Activated T-cell treated with anti-CD3 and anti-CD28 coated beads, Interleukin-2, amount 50 U/mL, for 1 hour (primary cell): ENCODE data around the gene NEDD4L.

ENCODE experiments used
- DNase-seq: peaks from one replicate; pipeline ENCODE4 v3.0.0-alpha.2; 2020

The NEDD4L gene

GRCh38 chr18:58300867-58301266, 256.8 kb downstream of the NEDD4L start:
- no peak for DNase-seq

DNA sequence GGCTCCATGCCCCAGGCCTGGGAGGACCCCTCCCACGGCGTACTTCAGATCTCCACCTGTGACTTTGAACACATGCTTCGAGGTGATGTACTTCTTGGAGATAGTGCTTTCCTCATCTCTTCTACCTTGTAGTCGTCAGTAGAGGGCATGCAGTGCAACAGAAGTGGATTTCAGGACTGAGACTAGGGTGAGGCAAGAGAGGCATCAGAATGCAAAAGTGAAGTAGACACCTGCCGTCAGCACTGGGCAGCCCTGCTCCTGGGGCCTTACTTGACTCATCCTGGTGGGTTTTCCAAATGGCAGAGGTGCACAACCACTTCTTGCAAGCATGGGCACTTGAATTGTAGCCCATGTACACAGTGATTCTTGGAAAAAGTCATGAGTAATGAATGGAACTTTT, 258.8 kb downstream of the NEDD4L start:
- no peak for DNase-seq

DNA sequence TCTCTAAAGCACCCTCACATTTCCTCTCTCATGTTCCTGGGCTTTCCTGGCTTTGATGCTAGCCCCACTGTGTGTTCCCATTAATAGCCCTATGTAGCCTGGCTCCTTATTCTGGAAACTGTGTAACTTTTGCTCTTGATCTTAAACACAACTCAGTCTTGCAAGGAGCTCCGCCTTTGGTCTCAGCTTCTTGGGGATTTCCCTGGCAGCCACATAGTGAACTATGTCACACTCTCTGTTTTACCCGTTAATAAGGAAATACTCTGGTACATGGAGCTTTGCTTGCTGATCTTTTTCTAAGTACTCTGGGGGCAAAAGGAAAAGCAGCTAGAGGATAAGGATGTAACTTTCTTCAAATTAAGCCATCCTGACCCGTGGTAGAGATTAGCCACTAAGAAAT, 259.3 kb downstream of the NEDD4L start:
- DNase-seq = no peak

DNA sequence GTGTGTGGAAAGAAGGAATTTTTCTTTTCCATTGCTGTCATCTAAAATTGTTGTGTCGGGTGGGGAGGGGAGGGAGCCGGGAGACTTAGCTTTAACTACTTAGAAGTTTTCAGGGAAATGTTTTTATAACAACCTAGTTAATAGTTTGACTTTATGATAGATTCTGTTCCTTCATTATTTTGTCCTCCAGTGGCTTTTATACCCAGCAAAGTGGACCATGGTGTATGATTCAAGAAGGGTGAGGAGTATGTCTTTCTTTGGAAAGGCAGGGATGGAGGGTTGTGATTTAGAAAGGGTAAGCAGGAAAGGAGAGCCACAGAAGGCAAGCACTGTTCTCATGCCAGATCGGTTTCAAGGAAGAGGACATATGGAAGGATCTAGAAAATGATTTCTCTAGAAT, 261.8 kb downstream of the NEDD4L start:
- DNase-seq = no peak

- no peak for DNase-seq
Measured at GRCh38 chr18:58307441-58307840, 263.4 kb downstream of the NEDD4L start.

- no peak for DNase-seq
Measured at GRCh38 chr18:58308463-58308862, 264.4 kb downstream of the NEDD4L start.

DNA sequence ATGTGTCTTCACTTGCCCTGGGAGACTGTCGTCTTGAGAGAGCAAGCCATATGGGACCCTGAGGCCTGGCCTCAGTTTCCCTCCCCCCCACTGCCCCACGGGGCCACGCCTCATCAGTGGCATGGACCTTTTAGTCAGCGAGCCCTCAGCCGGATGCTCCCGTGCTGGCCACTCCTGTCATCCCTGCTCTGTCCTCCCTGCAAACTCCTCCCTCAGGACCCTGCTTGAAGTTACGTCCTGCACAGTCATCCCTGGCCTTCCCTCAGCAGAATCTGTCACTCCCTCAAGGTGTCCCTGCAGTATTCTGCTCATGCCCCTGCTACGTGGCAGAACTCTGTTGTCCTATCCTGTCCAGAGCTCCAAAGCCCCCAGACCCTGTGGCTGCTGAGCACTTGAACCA, 265.1 kb downstream of the NEDD4L start:
- DNase-seq = no peak

- DNase-seq = no peak
Measured at GRCh38 chr18:58309610-58310239, 265.7 kb downstream of the NEDD4L start.

DNA sequence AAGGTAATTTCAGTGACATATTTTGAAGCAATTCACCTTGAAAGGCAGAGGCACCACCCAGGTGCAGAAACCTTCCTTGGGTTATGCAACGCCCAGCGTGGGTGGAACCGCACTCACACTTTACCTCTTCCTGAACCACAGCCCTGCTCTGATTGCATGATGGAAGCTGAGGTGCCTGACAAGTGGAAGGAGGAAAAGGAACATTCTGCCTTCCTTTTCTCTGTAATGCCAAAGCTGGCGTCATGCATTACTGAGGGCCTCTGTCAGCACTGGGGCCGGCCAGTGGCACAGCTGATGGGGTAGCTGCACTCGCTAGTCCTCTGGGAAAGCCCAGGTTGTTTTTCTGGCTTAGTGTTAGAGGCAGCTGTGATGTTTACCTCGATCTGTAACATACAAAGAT, 266.5 kb downstream of the NEDD4L start:
- DNase-seq = peak; percentile 53

- DNase-seq = no peak
Measured at GRCh38 chr18:58311390-58311789, 267.4 kb downstream of the NEDD4L start.

GRCh38 chr18:58313491-58314032, 269.5 kb downstream of the NEDD4L start:
- no peak for DNase-seq

- DNase-seq = no peak
Measured at GRCh38 chr18:58314284-58314683, 270.3 kb downstream of the NEDD4L start.

DNA sequence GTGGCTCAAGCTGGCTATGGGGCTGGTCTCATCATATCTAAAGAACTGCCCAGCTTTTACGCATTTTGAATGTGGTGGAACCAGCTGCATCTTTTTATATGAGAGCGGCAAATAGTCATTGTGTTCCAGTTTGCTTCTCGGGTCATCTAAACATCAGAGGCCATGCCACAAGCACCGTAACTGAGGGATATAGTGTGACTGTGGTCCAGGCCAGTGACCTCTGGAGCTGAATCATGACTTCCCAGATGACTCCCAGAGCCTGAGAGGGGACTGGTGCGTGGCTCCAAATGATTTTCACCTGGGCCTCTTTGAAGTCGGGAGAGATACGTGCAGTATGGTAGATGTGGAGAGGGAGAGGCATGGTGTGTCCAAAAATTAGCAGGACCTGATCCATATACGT, 271.0 kb downstream of the NEDD4L start:
- DNase-seq = no peak

DNA sequence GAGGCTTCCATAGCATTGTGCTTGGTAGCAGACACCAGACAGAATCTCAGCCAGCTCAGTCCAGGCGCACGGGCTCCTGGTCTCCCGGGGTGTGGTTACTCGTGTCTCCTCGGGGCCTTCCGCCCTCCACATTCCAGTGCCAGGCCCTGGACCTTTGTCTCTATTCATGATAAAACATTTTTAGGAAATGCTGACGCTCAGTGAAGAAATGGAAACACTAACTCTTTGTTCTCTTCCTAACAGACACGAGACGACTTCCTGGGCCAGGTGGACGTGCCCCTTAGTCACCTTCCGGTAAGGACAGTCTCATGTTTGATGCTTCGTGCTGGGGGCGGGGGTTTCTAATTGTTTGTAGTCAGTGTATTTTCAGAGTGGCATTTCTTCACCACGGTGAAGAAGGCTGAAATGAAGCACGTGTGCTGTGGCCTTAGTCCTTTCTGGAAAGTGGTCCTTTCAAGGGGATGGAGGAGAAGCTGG, 271.8 kb downstream of the NEDD4L start:
- no peak for DNase-seq

DNA sequence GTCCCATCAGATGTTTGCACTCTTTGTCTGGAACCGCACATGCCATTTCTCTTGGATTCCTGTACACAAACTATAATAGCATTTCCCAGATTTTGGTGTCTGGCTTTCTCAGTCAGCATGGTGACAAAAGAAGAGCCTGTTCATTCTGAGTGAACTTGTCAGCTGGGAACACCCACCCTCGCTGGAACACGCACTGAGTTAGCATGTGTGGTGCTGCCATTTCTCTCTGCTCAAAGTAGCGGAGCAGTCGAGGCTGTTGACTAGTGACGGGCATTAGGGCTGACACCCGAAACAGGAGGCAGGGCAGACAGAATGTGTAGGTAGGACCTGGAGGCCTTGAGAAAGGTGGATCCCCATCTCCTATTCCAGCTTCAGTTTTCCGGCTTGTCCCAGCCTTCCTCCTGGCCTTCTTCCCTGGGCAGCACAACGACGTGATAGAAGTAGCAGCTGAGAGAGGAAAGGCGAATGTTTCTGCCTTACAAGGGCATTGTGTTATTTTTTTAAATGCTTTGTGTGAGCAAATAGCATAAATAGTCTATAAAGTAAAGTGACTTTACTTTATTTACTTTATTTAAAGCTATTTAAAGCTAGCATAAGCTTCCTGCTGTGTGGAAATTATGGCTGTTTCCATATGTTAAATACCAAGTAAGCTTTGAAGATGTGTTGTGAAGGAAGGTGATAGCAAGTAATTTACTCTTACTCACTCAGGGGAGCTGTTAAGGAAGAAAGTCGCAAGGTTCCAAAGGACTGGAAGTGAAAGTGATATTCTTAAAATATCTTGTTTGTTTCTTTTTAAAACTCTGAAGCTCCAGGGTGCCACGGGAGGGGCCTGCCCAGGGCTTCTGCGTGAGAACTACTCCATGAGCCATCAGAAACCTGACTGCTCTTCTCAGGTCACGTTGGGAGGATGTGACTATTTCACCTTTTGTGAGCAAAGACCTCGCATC, 272.6 kb downstream of the NEDD4L start:
- DNase-seq = no peak

DNA sequence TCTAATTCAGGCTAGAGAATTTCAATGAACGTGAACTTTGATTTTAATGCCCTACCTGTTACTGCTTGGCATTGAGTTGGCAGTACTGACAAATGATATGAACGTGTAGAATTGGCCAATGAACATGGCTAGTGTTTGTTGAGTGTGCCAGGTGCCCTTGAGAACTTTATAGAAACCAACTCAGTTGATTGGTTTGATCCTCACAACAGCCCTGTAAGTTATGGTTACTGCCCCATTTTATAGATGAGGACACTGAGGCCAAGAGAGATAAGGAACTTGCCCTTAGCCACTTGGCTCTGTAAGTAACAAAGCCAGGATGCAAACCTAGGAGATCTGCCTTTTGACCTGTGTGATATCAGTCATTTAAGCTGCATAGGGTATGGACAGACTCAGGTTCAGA, 275.7 kb downstream of the NEDD4L start:
- no peak for DNase-seq

- no peak for DNase-seq
Measured at GRCh38 chr18:58320907-58321561, 277.0 kb downstream of the NEDD4L start.

DNA sequence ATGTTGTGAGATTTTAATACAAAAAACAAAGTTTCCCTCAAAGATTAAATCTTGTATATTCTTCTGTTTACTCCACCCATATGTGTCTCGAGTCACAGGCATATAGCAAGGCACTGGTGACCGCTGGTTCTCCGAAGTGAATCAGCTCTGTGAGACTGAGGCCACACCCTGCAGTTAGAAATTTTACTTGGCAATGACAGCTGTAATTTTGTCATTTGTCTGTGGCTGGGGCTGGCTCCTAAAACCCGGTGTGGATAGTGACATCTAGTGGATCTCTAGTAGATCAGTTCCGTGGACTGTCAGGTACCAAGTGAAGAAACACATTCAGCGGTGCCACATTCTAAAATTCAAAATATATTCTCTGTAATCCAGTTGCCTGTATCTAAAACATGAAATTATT, 278.0 kb downstream of the NEDD4L start:
- peak; percentile 43 for DNase-seq

DNA sequence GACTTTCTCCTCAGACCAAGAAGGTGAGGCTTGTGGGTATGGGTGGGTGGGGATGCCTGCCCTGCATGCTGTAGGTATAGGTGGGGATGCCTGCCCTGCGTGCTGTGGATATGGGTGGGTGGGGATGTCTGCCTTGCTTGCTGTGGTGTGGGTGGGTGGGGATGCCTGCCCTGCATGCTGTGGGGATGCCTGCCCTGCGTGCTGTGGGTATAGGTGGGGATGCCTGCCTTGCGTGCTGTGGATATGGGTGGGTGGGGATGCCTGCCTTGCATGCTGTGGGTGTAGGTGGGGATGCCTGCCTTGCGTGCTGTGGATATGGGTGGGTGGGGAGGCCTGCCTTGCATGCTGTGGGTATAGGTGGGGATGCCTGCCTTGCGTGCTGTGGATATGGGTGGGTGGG, 278.4 kb downstream of the NEDD4L start:
- DNase-seq = no peak

- no peak for DNase-seq
Measured at GRCh38 chr18:58323866-58324762, 280.1 kb downstream of the NEDD4L start.

- no peak for DNase-seq
Measured at GRCh38 chr18:58324824-58325480, 280.9 kb downstream of the NEDD4L start.

DNA sequence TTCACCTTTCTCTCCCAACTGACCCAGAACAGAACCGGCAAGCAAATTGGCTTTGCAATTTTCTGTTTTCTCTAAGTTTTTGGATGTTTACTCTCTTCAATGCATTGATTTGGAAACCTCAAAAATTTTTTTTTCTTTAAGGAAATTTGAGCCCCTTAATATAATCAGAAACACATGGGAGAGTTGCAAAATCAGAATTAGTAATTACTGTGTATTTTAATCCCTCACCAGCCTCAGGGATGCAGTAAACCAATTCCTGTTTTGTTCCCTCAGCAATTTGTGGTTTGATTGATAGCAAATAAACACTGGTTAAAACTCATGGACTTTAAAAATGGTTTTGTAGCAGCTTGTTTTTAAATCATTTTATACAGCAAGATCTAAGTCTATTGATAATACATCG, 281.5 kb downstream of the NEDD4L start:
- no peak for DNase-seq
